HEK293 (cell line): Measurements from ENCODE around the gene MED17.

ENCODE experiments used
- CTCF ChIA-PET: fragments of 350-600 bp; formaldehyde crosslinking; extraction: SDS; loops from one replicate; lab custom pipeline; 2021; ENCODE audit warnings: antibody characterized with exemption; lab: Yijun Ruan, JAX
- POLR2A ChIA-PET: fragments of 300-600 bp; formaldehyde crosslinking; extraction: SDS; loops from one replicate; lab custom pipeline; 2020; ENCODE audit warnings: antibody characterized with exemption, inconsistent platforms; lab: Yijun Ruan, JAX
- H3K27ac ChIP-seq: fragments of 200-500 bp; sonication (Bioruptor generic); 2 replicates; pipeline ENCODE4 v1.5.1; 2014; ENCODE audit warnings: low read depth, low read length, control low read depth, inconsistent platforms; ENCODE audit errors: extremely low read depth
- H3K36me3 ChIP-seq, 2 experiments: fragments of 200-500 bp in 1 of 2; sonication (Bioruptor generic) in 1 of 2; 1 replicate in 1 of 2; 2 replicates in 1 of 2; pipeline ENCODE4 v1.5.1; 2014 to 2017; ENCODE audit warnings: inconsistent platforms in 2 of 2, low read length in 2 of 2; ENCODE audit not compliant: control insufficient read depth in 2 of 2, insufficient read depth in 1 of 2
- H3K4me1 ChIP-seq: fragments of 200-500 bp; sonication (Bioruptor generic); 2 replicates; pipeline ENCODE4 v1.5.1; 2014; ENCODE audit warnings: mild to moderate bottlenecking, low read length, inconsistent platforms; ENCODE audit not compliant: control insufficient read depth, insufficient read depth
- H3K4me3 ChIP-seq: 2 replicates; pipeline ENCODE4 v1.5.1; 2011; ENCODE audit warnings: low read depth, mild to moderate bottlenecking, control low read depth, low read length, moderate library complexity
- H3K9me3 ChIP-seq: fragments of 200-500 bp; sonication (Bioruptor generic); 2 replicates; pipeline ENCODE4 v1.5.1; 2014; ENCODE audit warnings: low read depth, low read length, inconsistent platforms; ENCODE audit not compliant: control insufficient read depth, insufficient read depth
- HOXA7 ChIP-seq: sonication (generic); formaldehyde crosslinking; IDR thresholded peaks from 2 replicates; pipeline ENCODE4 v1.8.1; 2022; ENCODE audit warnings: missing genetic modification reagents, borderline replicate concordance
- OSR2 ChIP-seq: fragments of 450-650 bp; formaldehyde crosslinking; IDR thresholded peaks from 2 replicates; pipeline ENCODE4 v1.5.1; 2016; ENCODE audit warnings: missing biosample characterization, missing genetic modification characterization
- SETDB1 ChIP-seq: IDR thresholded peaks from one replicate; pipeline ENCODE4 v1.6.1; 2017; ENCODE audit warnings: mild to moderate bottlenecking, low read length, moderate library complexity, mixed read lengths; ENCODE audit not compliant: insufficient read length
- ZBTB17 ChIP-seq: fragments of 450-650 bp; formaldehyde crosslinking; IDR thresholded peaks from 2 replicates; pipeline ENCODE4 v1.5.1; 2016; ENCODE audit warnings: missing biosample characterization, missing genetic modification characterization
- ZBTB48 ChIP-seq: fragments of 450-650 bp; formaldehyde crosslinking; IDR thresholded peaks from 2 replicates; pipeline ENCODE4 v1.5.1; 2016; ENCODE audit warnings: missing biosample characterization, missing genetic modification characterization
- ZEB2 ChIP-seq: fragments of 450-650 bp; formaldehyde crosslinking; IDR thresholded peaks from 2 replicates; pipeline ENCODE4 v1.5.1; 2016; ENCODE audit warnings: missing biosample characterization, missing genetic modification characterization
- ZFP37 ChIP-seq: fragments of 450-650 bp; formaldehyde crosslinking; IDR thresholded peaks from 2 replicates; pipeline ENCODE4 v1.5.1; 2016; ENCODE audit warnings: missing biosample characterization, missing genetic modification characterization
- ZFP41 ChIP-seq: fragments of 450-650 bp; formaldehyde crosslinking; IDR thresholded peaks from 2 replicates; pipeline ENCODE4 v1.5.1; 2016; ENCODE audit warnings: missing biosample characterization, missing genetic modification characterization, borderline replicate concordance
- ZNF138 ChIP-seq: fragments of 450-650 bp; formaldehyde crosslinking; IDR thresholded peaks from 2 replicates; pipeline ENCODE4 v1.5.1; 2016; ENCODE audit warnings: missing biosample characterization, missing genetic modification characterization, borderline replicate concordance
- ZNF311 ChIP-seq: fragments of 450-650 bp; formaldehyde crosslinking; IDR thresholded peaks from 2 replicates; pipeline ENCODE4 v1.5.1; 2017; ENCODE audit warnings: missing biosample characterization, missing genetic modification characterization, borderline replicate concordance
- ZNF341 ChIP-seq: fragments of 450-650 bp; formaldehyde crosslinking; IDR thresholded peaks from 2 replicates; pipeline ENCODE4; 2016; ENCODE audit warnings: low read depth, missing biosample characterization, missing genetic modification characterization
- ZNF354C ChIP-seq: fragments of 450-650 bp; formaldehyde crosslinking; IDR thresholded peaks from 2 replicates; pipeline ENCODE4 v1.5.1; 2016; ENCODE audit warnings: missing biosample characterization, missing genetic modification characterization, low read depth, borderline replicate concordance
- ZNF366 ChIP-seq: fragments of 450-650 bp; formaldehyde crosslinking; conservative IDR thresholded peaks from 2 replicates; pipeline ENCODE4 v1.5.1; 2016; ENCODE audit warnings: missing biosample characterization, missing genetic modification characterization
- ZNF404 ChIP-seq: fragments of 450-650 bp; formaldehyde crosslinking; IDR thresholded peaks from 2 replicates; pipeline ENCODE4 v1.5.1; 2017; ENCODE audit warnings: missing biosample characterization, missing genetic modification characterization
- ZNF426 ChIP-seq: fragments of 450-650 bp; formaldehyde crosslinking; IDR thresholded peaks from 2 replicates; pipeline ENCODE4 v1.5.1; 2017; ENCODE audit warnings: missing biosample characterization, missing genetic modification characterization, mild to moderate bottlenecking, inconsistent platforms, moderate library complexity
- ZNF433 ChIP-seq: fragments of 450-650 bp; formaldehyde crosslinking; IDR thresholded peaks from 2 replicates; pipeline ENCODE4 v1.5.1; 2016; ENCODE audit warnings: missing biosample characterization, missing genetic modification characterization, low read depth
- ZNF548 ChIP-seq: fragments of 450-650 bp; formaldehyde crosslinking; IDR thresholded peaks from 2 replicates; pipeline ENCODE4 v1.5.1; 2016; ENCODE audit warnings: missing biosample characterization, missing genetic modification characterization
- ZNF549 ChIP-seq: fragments of 450-650 bp; IDR thresholded peaks from 2 replicates; pipeline ENCODE4 v1.5.1; 2018; ENCODE audit warnings: missing biosample characterization, missing genetic modification characterization, mild to moderate bottlenecking, inconsistent platforms, moderate library complexity
- ZNF585B ChIP-seq: fragments of 450-650 bp; formaldehyde crosslinking; IDR thresholded peaks from 2 replicates; pipeline ENCODE4 v1.5.1; 2016; ENCODE audit warnings: missing biosample characterization, missing genetic modification characterization
- ZNF596 ChIP-seq: fragments of 450-650 bp; IDR thresholded peaks from 2 replicates; pipeline ENCODE4 v1.5.0; 2018; ENCODE audit warnings: missing biosample characterization, mild to moderate bottlenecking, missing genetic modification characterization, moderate library complexity
- ZNF791 ChIP-seq: fragments of 450-650 bp; formaldehyde crosslinking; IDR thresholded peaks from 2 replicates; pipeline ENCODE4 v1.5.1; 2016; ENCODE audit warnings: missing biosample characterization, missing genetic modification characterization
- ZSCAN30 ChIP-seq: fragments of 450-650 bp; IDR thresholded peaks from 2 replicates; pipeline ENCODE4 v1.5.1; 2018; ENCODE audit warnings: missing biosample characterization, mild to moderate bottlenecking, missing genetic modification characterization, moderate library complexity
- TF ChIP-seq, protein P1 (sequence below): fragments of 450-650 bp; formaldehyde crosslinking; IDR thresholded peaks from 2 replicates; pipeline ENCODE4 v1.5.1; 2016; ENCODE audit warnings: missing biosample characterization, missing genetic modification characterization
- TF ChIP-seq, protein P2 (sequence below): fragments of 450-650 bp; formaldehyde crosslinking; IDR thresholded peaks from 2 replicates; pipeline ENCODE4 v1.5.1; 2016; ENCODE audit warnings: missing biosample characterization, missing genetic modification characterization
- TF ChIP-seq, protein P3 (sequence below): fragments of 450-650 bp; formaldehyde crosslinking; IDR thresholded peaks from 2 replicates; pipeline ENCODE4 v1.5.1; 2016; ENCODE audit warnings: missing biosample characterization, missing genetic modification characterization

The MED17 gene

DNA sequence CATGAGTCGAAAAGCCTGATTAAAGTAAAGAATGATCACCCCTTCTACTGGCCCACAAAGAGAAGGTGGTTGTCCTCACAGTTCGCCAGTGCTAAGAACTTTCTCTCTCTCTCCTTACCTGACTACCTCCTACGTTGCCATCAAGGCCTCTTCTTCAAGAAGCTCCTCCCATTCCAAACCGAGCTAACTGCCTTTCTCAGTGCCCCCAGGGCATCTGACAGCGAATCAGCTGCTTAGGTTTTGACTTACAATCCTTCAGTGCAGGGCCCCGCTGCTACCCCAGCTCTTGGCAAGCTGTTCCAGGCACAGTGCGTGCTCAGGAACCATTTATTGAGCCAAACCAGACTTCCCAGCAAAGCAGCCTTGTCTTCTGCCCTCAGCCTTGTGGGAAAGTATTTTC is 60.5 kb downstream of the MED17 start:
- H3K4me3 ChIP-seq: no peak overlapping the region
- no peaks in the 10 kb centered on the region for H3K9me3 ChIP-seq
- no peaks in the 10 kb centered on the region for H3K4me1 ChIP-seq
- CTCF ChIA-PET: no interaction called here
- POLR2A ChIA-PET: no interaction called here
- H3K36me3 ChIP-seq: no peaks in the 10 kb centered on the region
- no peak overlapping the region for H3K27ac ChIP-seq
- TF ChIP-seq ZNF791 (no peak), ZBTB17 (no peak), ZNF433 (no peak), SETDB1 (no peak), ZNF549 (no peak), ZNF596 (tag by site-specific recombination) (no peak), ZSCAN30 (tag by site-specific recombination) (no peak), ZFP37 (tag by site-specific recombination) (no peak), ZEB2 (tag by site-specific recombination) (no peak), ZNF311 (tag by site-specific recombination) (no peak), ZNF426 (tag by site-specific recombination) (no peak), ZNF366 (no peak), ZBTB48 (tag by site-specific recombination) (no peak), ZNF341 (tag by site-specific recombination) (no peak), ZNF404 (tag by site-specific recombination) (no peak), ZNF585B (tag by site-specific recombination) (no peak)

DNA sequence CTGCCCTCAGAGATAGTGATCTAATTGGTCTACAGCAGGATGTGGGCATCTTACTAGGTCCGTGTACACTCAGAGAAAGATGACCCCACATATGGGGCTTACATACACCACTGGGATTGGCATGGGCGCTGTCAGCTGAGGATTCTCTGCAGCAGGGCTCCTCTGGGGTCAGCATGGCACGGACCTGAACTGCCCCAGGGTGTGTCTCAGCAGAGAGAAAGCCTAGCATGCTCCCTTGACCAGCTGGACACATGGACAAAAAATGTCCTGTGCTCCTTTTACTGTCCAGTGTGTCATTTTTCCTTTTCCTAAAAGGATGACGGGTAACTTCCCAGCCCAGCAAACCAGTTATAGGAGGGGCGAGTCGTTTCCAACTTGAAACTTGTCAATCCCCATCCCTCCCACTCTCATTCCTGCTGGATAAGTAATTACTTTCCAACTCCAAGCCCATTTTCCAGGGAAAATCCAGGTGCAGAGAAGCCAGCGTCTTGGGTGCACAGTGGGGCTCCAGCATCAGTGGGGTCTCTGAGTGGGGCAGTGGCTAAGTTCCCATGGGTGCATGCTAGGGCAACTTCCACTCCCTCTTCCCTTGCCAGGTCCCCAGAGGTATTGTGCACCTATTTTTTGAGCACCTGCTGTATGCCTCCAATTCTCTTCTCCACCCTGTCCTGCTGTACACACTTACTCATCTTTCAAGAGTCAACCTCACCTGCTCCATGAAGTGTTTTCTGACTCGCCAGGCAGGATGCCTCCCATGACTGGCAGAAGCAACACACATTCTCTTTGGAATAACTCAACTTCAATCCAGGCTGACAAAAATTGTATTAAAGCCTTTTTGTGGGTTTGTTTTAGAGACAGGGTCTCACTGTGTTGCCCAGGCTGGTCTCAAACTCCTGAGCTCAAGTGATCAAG is 61.4 kb downstream of the MED17 start:
- POLR2A ChIA-PET: no interaction called here
- no peak overlapping the region for H3K27ac ChIP-seq
- no peaks in the 10 kb centered on the region for H3K36me3 ChIP-seq
- H3K4me1 ChIP-seq: no peaks in the 10 kb centered on the region
- TF ChIP-seq HOXA7 (CRISPR knock-in tag) (no peak), ZNF548 (tag by site-specific recombination) (no peak), ZNF354C (tag by site-specific recombination) (no peak), ZNF138 (tag by site-specific recombination) (no peak), ZFP41 (tag by site-specific recombination) (no peak), OSR2 (tag by site-specific recombination) (no peak)
- TF ChIP-seq, protein P1, sequence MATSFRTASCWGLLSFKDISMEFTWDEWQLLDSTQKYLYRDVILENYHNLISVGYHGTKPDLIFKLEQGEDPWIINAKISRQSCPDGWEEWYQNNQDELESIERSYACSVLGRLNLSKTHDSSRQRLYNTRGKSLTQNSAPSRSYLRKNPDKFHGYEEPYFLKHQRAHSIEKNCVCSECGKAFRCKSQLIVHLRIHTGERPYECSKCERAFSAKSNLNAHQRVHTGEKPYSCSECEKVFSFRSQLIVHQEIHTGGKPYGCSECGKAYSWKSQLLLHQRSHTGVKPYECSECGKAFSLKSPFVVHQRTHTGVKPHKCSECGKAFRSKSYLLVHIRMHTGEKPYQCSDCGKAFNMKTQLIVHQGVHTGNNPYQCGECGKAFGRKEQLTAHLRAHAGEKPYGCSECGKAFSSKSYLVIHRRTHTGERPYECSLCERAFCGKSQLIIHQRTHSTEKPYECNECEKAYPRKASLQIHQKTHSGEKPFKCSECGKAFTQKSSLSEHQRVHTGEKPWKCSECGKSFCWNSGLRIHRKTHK (tag by site-specific recombination): no peak
- TF ChIP-seq, protein P2, sequence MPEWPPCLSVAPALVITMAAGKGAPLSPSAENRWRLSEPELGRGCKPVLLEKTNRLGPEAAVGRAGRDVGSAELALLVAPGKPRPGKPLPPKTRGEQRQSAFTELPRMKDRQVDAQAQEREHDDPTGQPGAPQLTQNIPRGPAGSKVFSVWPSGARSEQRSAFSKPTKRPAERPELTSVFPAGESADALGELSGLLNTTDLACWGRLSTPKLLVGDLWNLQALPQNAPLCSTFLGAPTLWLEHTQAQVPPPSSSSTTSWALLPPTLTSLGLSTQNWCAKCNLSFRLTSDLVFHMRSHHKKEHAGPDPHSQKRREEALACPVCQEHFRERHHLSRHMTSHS (tag by site-specific recombination): no peak
- TF ChIP-seq, protein P3, sequence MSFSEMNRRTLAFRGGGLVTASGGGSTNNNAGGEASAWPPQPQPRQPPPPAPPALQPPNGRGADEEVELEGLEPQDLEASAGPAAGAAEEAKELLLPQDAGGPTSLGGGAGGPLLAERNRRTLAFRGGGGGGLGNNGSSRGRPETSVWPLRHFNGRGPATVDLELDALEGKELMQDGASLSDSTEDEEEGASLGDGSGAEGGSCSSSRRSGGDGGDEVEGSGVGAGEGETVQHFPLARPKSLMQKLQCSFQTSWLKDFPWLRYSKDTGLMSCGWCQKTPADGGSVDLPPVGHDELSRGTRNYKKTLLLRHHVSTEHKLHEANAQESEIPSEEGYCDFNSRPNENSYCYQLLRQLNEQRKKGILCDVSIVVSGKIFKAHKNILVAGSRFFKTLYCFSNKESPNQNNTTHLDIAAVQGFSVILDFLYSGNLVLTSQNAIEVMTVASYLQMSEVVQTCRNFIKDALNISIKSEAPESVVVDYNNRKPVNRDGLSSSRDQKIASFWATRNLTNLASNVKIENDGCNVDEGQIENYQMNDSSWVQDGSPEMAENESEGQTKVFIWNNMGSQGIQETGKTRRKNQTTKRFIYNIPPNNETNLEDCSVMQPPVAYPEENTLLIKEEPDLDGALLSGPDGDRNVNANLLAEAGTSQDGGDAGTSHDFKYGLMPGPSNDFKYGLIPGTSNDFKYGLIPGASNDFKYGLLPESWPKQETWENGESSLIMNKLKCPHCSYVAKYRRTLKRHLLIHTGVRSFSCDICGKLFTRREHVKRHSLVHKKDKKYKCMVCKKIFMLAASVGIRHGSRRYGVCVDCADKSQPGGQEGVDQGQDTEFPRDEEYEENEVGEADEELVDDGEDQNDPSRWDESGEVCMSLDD (tag by site-specific recombination): no peak
- CTCF ChIA-PET: no interaction called here
- no peaks in the 10 kb centered on the region for H3K9me3 ChIP-seq
- no peak overlapping the region for H3K4me3 ChIP-seq
